GM12801 (cell line): Measurements from ENCODE around the gene NRM.

ENCODE experiments used
- CTCF ChIP-seq: IDR thresholded peaks from one replicate; pipeline ENCODE4 v1.5.1; 2011; ENCODE audit warnings: control low read depth; ENCODE audit not compliant: insufficient read length; ENCODE audit errors: extremely low read depth

The NRM gene

GRCh38 chr6:30682143-30683117 lies 8.4 kb downstream of the NRM start:
- TF ChIP-seq CTCF = no peak

- TF ChIP-seq CTCF = no peak
Measured at GRCh38 chr6:30681766-30682142, 9.0 kb downstream of the NRM start.

- TF ChIP-seq CTCF = no peak
Measured at GRCh38 chr6:30679765-30680535, 10.8 kb downstream of the NRM start.

- no peak for TF ChIP-seq CTCF
Measured at GRCh38 chr6:30678964-30679726, 11.6 kb downstream of the NRM start.

GRCh38 chr6:30676660-30677285 lies 14.0 kb downstream of the NRM start:
- TF ChIP-seq CTCF = no peak

GRCh38 chr6:30672445-30673253 lies 18.1 kb downstream of the NRM start, which contains the start of gene DHX16:
Gene DHX16 (minus strand): TSS chr6:30673006. CDS start chr6:30672841, 165 bp downstream.
- TF ChIP-seq CTCF = peak; percentile 10
